ENCODE data around the gene PADI4. TPM values are rescaled to one million over a fixed set of nuclear protein-coding genes. Genes with fewer than 3 reads are reported as not detected.
"Not testable (repeated sequence)": the region's sequence is repeated elsewhere in the genome, so short reads cannot be mapped to it uniquely, and the experiment has no call there.

PADI4 gene
- total RNA-seq, 1 donor from 2014 or later, result 0.78 TPM

GRCh38 chr1:17392199-17392740, 84.3 kb downstream of the PADI4 start:
- no peak for DNase-seq (ENCODE audit: low spot score)

GRCh38 chr1:17393230-17393629, 85.2 kb downstream of the PADI4 start:
- DNase-seq (ENCODE audit: low spot score), result no peak

GRCh38 chr1:17397910-17398695, 90.1 kb downstream of the PADI4 start:
- no peak for DNase-seq (ENCODE audit: low spot score)

- no peak for DNase-seq (ENCODE audit: low spot score)
These were observed 92.8 kb downstream of the PADI4 start for GRCh38 chr1:17400725-17401341.

- DNase-seq (ENCODE audit: low spot score), result no peak
These were observed 93.8 kb downstream of the PADI4 start for GRCh38 chr1:17401841-17402240.

- DNase-seq (ENCODE audit: low spot score), result no peak
These were observed 95.1 kb downstream of the PADI4 start for GRCh38 chr1:17403081-17403480.

GRCh38 chr1:17404034-17404684, 96.2 kb downstream of the PADI4 start:
- DNase-seq (ENCODE audit: low spot score), result no peak

GRCh38 chr1:17404820-17405219, 96.8 kb downstream of the PADI4 start:
- no peak for DNase-seq (ENCODE audit: low spot score)

GRCh38 chr1:17405898-17406759, 98.1 kb downstream of the PADI4 start:
- DNase-seq (ENCODE audit: low spot score), result peak; percentile 42

- DNase-seq (ENCODE audit: low spot score), result not testable (repeated sequence)
These were observed 98.9 kb downstream of the PADI4 start for GRCh38 chr1:17406760-17407475.

- not testable (repeated sequence) for DNase-seq (ENCODE audit: low spot score)
These were observed 100.0 kb downstream of the PADI4 start for GRCh38 chr1:17407786-17408514.

GRCh38 chr1:17409391-17409811, 101.4 kb downstream of the PADI4 start:
- no peak for DNase-seq (ENCODE audit: low spot score)

GRCh38 chr1:17412093-17412870, 104.3 kb downstream of the PADI4 start:
- no peak for DNase-seq (ENCODE audit: low spot score)

Other genes starting within 250 kb of the PADI4 start
- 8.6 TPM for gene PADI2, start 188.7 kb upstream of the PADI4 start, total RNA-seq
- not detected for gene PADI1, start 103.1 kb upstream of the PADI4 start, total RNA-seq
- gene PADI3, start 59.1 kb upstream of the PADI4 start, total RNA-seq, result 0.72 TPM
- not detected for gene PADI6, start 64.0 kb downstream of the PADI4 start, total RNA-seq
- 67.6 TPM for gene RCC2, start 131.5 kb downstream of the PADI4 start, total RNA-seq
- 53.0 TPM for gene ARHGEF10L, start 231.5 kb downstream of the PADI4 start, total RNA-seq

Measured in mucosa of gallbladder (tissue), 1 donor.